22Rv1 (cell line): ENCODE data around the gene PLSCR1.

Source experiments
- ZFX ChIP-seq: fragments of 450-650 bp; IDR thresholded peaks from 2 replicates; pipeline ENCODE4 v1.6.1; 2017; ENCODE audit warnings: antibody characterized with exemption, borderline replicate concordance
- TF ChIP-seq, protein P1 (sequence below): fragments of 450-650 bp; IDR thresholded peaks from 2 replicates; pipeline ENCODE4 v1.5.1; 2017; ENCODE audit warnings: mild to moderate bottlenecking

DNA sequence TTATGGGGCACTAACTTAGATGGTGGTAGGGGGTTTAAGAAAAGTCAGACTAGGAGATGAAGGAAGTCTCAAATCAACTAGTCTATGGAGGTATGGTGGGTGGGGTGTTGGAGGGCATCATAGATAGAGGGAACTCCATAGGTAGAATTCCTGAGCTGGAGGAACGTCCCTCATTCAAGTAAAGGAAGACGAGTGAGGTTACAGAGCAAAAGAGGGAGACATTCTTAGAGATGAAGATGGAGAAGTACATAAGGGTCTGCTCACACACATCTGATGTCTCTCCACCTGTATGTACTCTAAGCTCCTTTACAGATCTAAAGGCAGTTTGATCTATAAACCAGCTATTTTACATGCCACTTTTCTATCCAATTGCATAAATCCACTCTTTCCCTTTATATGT, 1.4 kb downstream of the PLSCR1 start:
- TF ChIP-seq, protein P1, sequence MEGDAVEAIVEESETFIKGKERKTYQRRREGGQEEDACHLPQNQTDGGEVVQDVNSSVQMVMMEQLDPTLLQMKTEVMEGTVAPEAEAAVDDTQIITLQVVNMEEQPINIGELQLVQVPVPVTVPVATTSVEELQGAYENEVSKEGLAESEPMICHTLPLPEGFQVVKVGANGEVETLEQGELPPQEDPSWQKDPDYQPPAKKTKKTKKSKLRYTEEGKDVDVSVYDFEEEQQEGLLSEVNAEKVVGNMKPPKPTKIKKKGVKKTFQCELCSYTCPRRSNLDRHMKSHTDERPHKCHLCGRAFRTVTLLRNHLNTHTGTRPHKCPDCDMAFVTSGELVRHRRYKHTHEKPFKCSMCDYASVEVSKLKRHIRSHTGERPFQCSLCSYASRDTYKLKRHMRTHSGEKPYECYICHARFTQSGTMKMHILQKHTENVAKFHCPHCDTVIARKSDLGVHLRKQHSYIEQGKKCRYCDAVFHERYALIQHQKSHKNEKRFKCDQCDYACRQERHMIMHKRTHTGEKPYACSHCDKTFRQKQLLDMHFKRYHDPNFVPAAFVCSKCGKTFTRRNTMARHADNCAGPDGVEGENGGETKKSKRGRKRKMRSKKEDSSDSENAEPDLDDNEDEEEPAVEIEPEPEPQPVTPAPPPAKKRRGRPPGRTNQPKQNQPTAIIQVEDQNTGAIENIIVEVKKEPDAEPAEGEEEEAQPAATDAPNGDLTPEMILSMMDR, result no peak
- no peak for TF ChIP-seq ZFX
